Activated B cell treated with CpG ODN at 0.5 μM for 24 hours (primary cell): Measurements from ENCODE around the gene PHOX2A. TPM values are rescaled to one million over a fixed set of nuclear protein-coding genes. Genes with fewer than 3 reads are reported as not detected.

Source experiments
- ATAC-seq: fragments of 200-7000 bp; cut with Tn5 transposase; one replicate; pipeline ENCODE4 v1.10.0; 2021; ENCODE audit warnings: low read depth, mild to moderate bottlenecking, moderate library complexity
- CTCF ChIA-PET: fragments of 350-600 bp; sonication (Branson Sonifier 250); formaldehyde crosslinking; loops from one replicate; lab custom pipeline; 2021; ENCODE audit warnings: antibody characterized with exemption; lab: Charles Lee
- POLR2A ChIA-PET: fragments of 350-600 bp; sonication (Branson Sonifier 250); formaldehyde crosslinking; loops from one replicate; lab custom pipeline; 2021; ENCODE audit warnings: antibody characterized with exemption; lab: Charles Lee
- DNase-seq: peaks from one replicate; pipeline ENCODE4 v3.0.0; 2022
- H3K27ac Mint-ChIP-seq: one replicate; pipeline ENCODE4 v1.8.0; 2020; ENCODE audit warnings: mixed read lengths
- H3K27me3 Mint-ChIP-seq: one replicate; pipeline ENCODE4 v1.8.0; 2021; ENCODE audit warnings: mixed read lengths
- H3K36me3 Mint-ChIP-seq: one replicate; pipeline ENCODE4 v1.8.0; 2021; ENCODE audit warnings: low read depth, mixed read lengths
- H3K4me1 Mint-ChIP-seq: one replicate; pipeline ENCODE4 v1.8.0; 2021; ENCODE audit warnings: mixed read lengths
- H3K4me3 Mint-ChIP-seq: one replicate; pipeline ENCODE4 v1.8.0; 2020; ENCODE audit warnings: mild to moderate bottlenecking, mixed read lengths
- H3K9me3 Mint-ChIP-seq: one replicate; pipeline ENCODE4 v1.8.0; 2020; ENCODE audit warnings: mixed read lengths
- intact Hi-C: fragments of 100-400 bp; cut with micrococcal nuclease; formaldehyde crosslinking; loops from one replicate; pipeline ENCODE4 v1.15.1; 2024
- total RNA-seq: library from RNA; stranded (reverse); gene quantifications from 2 replicates; pipeline ENCODE4 v1.2.3, GENCODE V29; 2022
- TF ChIP-seq, protein P1 (sequence below): fragments of 200-600 bp; IDR thresholded peaks from one replicate; pipeline ENCODE4 v1.8.0; 2022; ENCODE audit warnings: antibody characterized with exemption, mild to moderate bottlenecking

Gene PHOX2A
- total RNA-seq, 1 donor from 2014 or later = not detected

DNA sequence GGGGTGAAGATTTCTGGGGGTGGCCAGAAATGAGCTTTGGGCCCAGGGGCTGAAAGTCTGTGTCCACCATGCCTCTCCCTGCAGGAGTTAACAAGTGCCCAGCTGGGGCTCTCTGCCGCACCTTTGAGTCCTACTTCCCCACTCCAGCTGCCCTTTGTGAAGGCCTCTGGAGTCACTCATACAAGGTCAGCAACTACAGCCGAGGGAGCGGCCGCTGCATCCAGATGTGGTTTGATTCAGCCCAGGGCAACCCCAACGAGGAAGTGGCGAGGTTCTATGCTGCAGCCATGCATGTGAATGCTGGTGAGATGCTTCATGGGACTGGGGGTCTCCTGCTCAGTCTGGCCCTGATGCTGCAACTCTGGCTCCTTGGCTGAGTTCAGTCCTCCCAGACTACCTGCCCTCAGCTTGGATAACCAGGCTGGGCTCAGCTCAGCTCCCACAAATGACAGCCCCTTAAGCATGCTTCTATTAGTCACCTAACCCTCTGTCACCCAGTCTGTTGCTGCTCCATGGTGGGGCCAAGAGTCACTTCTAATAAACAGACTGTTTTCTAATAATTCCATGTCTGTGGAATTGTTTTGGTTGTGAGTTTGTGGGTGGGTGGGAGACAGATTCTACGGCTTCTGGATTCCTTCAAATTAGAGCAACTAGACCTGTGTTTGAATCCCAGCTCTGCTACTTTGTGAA, 22.4 kb downstream of the PHOX2A start:
- ATAC-seq (no peak), DNase-seq (no peak)
- Mint-ChIP-seq H3K36me3 (peaks cover 5% of the 10 kb centered on the region), H3K9me3 (no peaks in the 10 kb centered on the region), H3K4me1 (peaks cover 58% of the 10 kb centered on the region), H3K4me3 (peak overlapping the region; percentile 87), H3K27ac (peak overlapping the region; percentile 93), H3K27me3 (no peaks in the 10 kb centered on the region)
- CTCF ChIA-PET = interaction anchor here (0.6 to 1.2 kb wide), 4 partner anchors 14 to 209 kb away, joined by 3 to 4 read pairs (median 4); no protein-coding TSS in a partner anchor
- TF ChIP-seq, protein P1, sequence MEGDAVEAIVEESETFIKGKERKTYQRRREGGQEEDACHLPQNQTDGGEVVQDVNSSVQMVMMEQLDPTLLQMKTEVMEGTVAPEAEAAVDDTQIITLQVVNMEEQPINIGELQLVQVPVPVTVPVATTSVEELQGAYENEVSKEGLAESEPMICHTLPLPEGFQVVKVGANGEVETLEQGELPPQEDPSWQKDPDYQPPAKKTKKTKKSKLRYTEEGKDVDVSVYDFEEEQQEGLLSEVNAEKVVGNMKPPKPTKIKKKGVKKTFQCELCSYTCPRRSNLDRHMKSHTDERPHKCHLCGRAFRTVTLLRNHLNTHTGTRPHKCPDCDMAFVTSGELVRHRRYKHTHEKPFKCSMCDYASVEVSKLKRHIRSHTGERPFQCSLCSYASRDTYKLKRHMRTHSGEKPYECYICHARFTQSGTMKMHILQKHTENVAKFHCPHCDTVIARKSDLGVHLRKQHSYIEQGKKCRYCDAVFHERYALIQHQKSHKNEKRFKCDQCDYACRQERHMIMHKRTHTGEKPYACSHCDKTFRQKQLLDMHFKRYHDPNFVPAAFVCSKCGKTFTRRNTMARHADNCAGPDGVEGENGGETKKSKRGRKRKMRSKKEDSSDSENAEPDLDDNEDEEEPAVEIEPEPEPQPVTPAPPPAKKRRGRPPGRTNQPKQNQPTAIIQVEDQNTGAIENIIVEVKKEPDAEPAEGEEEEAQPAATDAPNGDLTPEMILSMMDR = no peak
- POLR2A ChIA-PET = interaction anchor here (4.9 kb wide), 1 partner anchor 109 kb away, joined by 28 read pairs; the partner anchor contains the start of gene ANAPC15
- intact Hi-C loops = loop anchor here (2.0 to 10.0 kb wide), 6 partner anchors 119 to 1163 kb away; partner anchors contain the start of genes ATG16L2 and LAMTOR1

DNA sequence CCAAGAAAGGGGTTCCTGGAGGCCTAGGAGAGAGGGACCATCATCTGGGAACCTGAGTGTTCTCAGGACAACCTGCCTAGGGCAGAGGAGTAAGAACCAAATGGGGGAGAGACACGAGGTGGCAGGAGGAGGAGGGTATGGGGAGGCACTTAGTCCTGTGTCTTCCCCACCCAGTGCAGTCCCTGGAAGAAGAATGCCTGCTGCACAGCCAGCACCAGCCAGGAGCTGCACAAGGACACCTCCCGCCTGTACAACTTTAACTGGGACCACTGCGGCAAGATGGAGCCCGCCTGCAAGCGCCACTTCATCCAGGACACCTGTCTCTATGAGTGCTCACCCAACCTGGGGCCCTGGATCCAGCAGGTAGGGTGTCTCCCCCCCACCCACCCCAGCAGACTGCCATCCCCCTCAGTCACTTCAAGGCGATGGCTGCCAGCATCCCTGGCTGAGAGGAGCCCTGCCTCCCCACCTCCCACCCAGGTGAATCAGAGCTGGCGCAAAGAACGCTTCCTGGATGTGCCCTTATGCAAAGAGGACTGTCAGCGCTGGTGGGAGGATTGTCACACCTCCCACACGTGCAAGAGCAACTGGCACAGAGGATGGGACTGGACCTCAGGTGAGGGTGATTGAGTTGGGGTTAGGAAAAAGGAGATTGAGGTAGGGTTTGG, 23.1 kb downstream of the PHOX2A start:
- ChIA-PET POLR2A (interaction anchor here (4.9 kb wide), 1 partner anchor 108 kb away, joined by 28 read pairs; the partner anchor contains the start of gene ANAPC15), CTCF (interaction anchor here (1.0 to 1.2 kb wide), 3 partner anchors 15 to 210 kb away, joined by 3 to 4 read pairs (median 4); no protein-coding TSS in a partner anchor)
- Mint-ChIP-seq H3K4me1 (peaks cover 59% of the 10 kb centered on the region), H3K27me3 (no peaks in the 10 kb centered on the region), H3K4me3 (peak overlapping the region; percentile 87), H3K9me3 (no peaks in the 10 kb centered on the region), H3K36me3 (peaks cover 5% of the 10 kb centered on the region), H3K27ac (peak overlapping the region; percentile 93)
- DNase-seq = no peak
- no peak for ATAC-seq
- TF ChIP-seq, protein P1 = no peak
- intact Hi-C loops = loop anchor here (5.0 to 10.0 kb wide), 4 partner anchors 179 to 1164 kb away; partner anchors contain the start of gene ATG16L2

- no peak for DNase-seq
- Mint-ChIP-seq H3K36me3 (no peaks in the 10 kb centered on the region), H3K9me3 (no peaks in the 10 kb centered on the region), H3K4me1 (peaks cover 51% of the 10 kb centered on the region), H3K4me3 (no peak overlapping the region), H3K27ac (no peak overlapping the region), H3K27me3 (no peaks in the 10 kb centered on the region)
- ChIA-PET CTCF (no interaction called here), POLR2A (no interaction called here)
- ATAC-seq = no peak
- TF ChIP-seq, protein P1 = no peak
- intact Hi-C loops = no loop called here
Observed at GRCh38 chr11:72218251-72218745, 25.7 kb downstream of the PHOX2A start.

DNA sequence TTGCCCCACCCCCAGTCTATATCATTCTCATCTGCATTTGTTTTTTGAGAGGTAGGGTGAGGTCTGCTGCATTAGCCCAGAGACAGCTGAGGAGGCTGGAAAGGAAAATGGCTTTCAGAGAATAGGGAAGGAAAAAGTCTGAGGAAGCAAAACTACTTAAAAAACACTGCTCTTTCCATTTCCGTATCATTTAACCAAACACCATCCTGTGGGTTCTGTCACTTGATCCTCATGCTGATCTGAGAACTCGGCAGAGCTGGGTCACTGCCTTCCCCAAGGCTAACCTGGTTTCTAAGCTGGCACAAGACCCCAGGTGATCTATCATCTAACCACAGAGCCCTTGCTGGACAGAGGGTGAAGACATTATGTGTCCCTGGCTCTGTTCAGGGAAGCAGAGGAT, 26.1 kb downstream of the PHOX2A start:
- Mint-ChIP-seq H3K27me3 (no peaks in the 10 kb centered on the region), H3K36me3 (no peaks in the 10 kb centered on the region), H3K4me3 (no peak overlapping the region), H3K9me3 (no peaks in the 10 kb centered on the region), H3K27ac (no peak overlapping the region), H3K4me1 (peaks cover 49% of the 10 kb centered on the region)
- ChIA-PET POLR2A (no interaction called here), CTCF (no interaction called here)
- DNase-seq = no peak
- intact Hi-C loops = no loop called here
- TF ChIP-seq, protein P1 = no peak
- no peak for ATAC-seq

- no peak within 1 kb of the TSS for H3K27ac Mint-ChIP-seq
- ChIA-PET POLR2A (no interaction called here), CTCF (interaction anchor here (0.8 kb wide), 1 partner anchor 33 kb away, joined by 3 read pairs; no protein-coding TSS in a partner anchor)
- H3K4me1 Mint-ChIP-seq = peaks cover 37% of the 10 kb centered on the region
- no peaks in the 10 kb centered on the region for H3K9me3 Mint-ChIP-seq
- H3K36me3 Mint-ChIP-seq = no peaks in the 10 kb centered on the region
- TF ChIP-seq, protein P1 = no peak
- intact Hi-C loops = no loop called here
- H3K4me3 Mint-ChIP-seq = no peak within 1 kb of the TSS
- no peaks in the 10 kb centered on the region for H3K27me3 Mint-ChIP-seq
- no peak for DNase-seq
- no peak for ATAC-seq
Observed at GRCh38 chr11:72216638-72217037, 27.3 kb downstream of the PHOX2A start, which contains the start of gene FOLR2. Gene FOLR2, plus strand, starts transcription at chr11:72216794. Its CDS starts 1,791 bp downstream, at chr11:72218585.
